Muscle of arm (tissue), 12 donors: Measurements from ENCODE around the gene NSG1. TPM values are rescaled to one million over a fixed set of nuclear protein-coding genes. Genes with fewer than 3 reads are reported as not detected.

ENCODE experiments used
- DNase-seq: peaks from one replicate; pipeline ENCODE4 v3.0.0-alpha.2; 2013
- polyA plus RNA-seq, 12 donors: library from polyadenylated mRNA; unstranded; fragments of 120-200 nt; gene quantifications; one replicate each; pipeline ENCODE4 v1.2.1, GENCODE V29; 2013; ENCODE audit not compliant: insufficient read length in 12 of 12

Gene NSG1
- polyA plus RNA-seq, 12 donors, result 1.3 to 40.3 (median 3.5) TPM; not detected in 1

DNA sequence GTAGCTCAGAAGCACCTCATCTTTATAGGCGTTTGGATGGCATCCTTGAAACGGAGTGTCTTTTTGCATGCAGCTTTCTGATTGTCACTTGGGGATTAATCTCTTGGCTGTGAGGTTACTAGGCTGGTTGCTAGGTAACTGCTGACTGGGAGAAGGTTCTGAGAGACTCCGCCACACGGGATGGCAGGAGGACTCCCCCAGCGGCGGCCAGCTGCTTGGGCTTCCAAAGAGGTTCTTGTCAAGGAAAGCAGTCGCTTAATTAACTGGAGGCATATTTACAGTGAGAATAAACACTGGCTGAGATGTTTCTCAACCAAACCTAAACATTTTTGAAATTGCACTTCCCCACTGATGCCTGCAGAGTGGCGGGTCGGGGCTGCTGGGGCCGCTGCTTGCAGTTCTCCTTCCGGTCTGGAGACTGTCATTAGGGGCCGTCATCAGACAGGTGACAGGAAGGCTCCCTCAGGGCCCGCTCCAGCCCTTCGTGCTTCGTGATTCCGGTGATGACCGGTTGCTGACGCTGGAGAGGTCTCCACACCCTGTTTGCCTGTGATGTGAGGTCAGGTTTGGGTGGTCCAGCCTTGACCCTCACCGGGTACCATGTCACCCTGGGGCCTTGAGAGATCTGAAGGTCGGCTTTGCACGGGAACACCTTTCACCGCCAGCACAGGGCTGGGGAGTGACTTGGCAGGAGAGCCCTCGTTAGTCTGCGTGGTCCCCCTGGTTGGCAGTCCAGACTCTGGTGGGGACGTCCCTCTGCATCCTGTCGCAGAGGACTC lies 9.1 kb downstream of the NSG1 start:
- no peak for DNase-seq

DNA sequence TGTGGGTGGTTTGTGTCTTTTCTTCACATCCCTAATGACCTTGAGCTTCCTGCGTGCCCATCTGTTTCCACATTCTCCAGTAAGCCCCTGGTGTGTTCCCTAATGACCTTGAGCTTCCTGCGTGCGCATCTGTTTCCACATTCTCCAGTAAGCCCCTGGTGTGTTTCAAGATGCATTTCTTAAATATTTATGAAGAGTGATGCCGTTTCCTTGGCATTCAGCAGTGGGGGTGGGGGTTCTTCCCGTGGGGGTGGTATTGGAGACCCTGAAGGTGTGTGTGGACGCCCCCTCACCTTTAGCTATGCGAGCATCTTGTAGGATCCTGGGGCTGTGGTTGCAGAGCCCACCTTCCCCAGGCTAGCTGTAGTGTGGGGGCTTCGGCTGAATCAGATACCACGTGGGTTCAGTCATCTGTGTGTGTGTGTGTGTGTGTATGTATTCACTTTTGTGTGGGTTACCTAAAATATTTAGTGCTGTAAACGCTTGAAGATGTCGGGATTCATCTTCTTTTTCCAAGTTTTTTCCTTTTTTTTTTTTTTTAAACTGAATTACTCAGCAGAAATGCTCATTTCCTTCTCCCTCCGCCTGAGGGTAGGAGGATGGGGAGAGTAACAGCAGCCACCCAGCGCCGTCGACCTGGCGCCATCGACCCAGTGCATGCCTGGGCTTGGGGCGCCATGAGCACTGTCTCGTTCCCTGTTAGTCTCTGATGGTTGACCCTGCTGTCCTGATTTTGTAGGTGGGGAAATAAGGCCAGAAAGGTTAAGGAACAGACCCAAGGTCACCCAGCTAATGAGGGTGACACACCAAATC lies 9.9 kb downstream of the NSG1 start:
- DNase-seq, result no peak

DNA sequence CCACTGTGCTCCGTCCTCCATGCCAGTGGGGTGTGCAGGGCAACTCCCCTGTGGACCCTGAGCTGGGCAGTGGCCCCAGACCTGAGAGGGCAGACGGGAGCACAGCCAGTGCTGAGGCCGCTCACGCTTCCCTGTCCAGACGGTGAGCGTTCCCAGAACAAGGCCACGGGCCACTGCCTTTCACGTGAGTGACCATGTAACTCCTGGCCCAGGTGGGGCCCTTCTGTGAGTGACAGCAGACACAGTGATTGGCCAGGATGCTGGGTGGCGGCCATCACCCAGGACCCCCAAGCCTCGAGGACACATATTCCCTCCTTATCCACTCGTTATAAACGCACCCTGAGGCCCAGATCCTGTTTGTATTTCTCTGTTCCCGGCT lies 10.5 kb downstream of the NSG1 start:
- DNase-seq, result no peak

DNA sequence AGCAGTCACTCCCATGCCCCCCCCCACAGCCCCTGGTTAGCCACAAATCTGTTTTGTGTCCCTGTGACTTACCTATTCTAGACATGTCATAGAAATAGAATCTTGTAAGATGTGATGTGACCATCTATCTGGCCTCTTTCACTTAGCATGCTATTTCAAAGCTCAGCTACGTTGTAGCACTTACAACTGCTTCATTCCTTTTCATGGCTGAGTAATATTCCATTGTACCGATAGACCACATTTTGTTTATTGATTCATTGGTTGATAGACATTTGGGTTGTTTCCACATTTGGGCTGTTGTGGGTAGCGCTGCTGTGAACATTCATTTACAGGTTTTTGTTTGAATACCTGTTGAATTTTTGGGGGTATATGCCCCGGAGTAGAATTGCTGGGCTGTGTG lies 11.5 kb downstream of the NSG1 start:
- DNase-seq, result no peak

DNA sequence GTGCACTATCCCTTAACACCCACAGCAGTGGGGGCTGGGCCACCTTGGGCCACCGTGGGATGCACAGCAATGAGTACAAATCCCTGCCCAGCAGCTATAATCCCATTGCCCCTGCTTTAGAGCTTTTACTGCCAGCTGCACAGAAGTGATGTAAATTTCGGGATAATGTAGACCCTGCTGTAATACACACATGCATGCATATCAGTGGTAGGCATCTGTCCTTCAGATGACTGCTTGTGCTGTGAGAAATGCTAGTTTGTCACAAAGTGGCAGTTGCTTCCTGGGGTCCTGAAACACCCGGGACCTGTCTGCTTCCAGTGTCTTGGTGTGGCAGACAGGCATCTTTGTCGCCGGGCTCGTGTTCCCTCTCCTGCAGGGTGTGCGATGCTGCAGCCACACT lies 14.1 kb downstream of the NSG1 start:
- DNase-seq, result no peak

DNA sequence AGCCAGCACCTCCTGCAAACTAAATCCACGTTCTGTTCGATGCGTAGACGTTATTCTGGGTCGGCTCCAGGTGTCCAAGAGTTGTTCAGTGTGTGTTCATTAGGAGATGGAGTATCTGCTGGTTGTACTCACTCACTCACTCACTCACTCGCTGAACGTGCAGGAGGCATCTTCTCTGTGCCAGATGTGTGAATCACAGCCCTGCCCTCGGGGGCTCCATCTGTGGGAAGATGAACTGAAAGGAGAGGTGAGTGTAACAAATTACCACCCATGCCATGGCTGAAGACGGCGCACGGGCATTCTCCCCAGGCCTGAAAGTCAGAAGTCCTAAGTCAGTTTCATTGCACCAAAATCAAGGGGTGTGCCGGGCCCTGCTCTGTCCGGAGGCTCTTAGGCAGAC lies 16.1 kb downstream of the NSG1 start:
- DNase-seq, result no peak

DNA sequence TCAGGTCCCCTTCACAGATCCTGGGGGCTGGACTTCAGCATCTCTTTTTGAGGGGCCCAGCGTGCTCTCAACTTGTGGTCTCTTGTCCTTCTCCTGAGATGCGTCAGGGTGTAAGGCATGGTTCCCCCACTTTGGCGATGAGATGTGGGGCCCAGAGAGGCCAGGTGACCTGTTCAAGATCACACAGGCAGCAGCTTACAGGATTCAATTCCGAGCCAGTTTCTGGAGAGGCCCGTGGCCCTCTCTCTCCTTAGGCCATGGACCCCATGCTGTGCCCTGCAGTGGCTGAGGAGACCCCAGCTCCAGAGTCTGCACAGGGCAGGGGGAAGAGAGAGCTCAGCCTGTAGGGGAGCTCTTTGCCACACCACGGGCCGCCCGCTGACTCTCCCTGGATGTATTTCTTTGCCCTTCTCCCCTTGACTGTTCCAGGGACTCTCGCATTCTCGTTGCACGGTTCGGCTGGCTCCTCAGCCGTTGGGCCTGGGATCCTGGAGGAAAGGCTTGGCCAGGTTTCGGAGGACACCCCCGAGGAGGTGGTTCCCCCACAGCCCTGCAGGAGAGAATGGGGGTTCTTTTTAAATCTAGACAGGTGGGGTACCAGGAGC lies 18.6 kb downstream of the NSG1 start:
- DNase-seq, result no peak

DNA sequence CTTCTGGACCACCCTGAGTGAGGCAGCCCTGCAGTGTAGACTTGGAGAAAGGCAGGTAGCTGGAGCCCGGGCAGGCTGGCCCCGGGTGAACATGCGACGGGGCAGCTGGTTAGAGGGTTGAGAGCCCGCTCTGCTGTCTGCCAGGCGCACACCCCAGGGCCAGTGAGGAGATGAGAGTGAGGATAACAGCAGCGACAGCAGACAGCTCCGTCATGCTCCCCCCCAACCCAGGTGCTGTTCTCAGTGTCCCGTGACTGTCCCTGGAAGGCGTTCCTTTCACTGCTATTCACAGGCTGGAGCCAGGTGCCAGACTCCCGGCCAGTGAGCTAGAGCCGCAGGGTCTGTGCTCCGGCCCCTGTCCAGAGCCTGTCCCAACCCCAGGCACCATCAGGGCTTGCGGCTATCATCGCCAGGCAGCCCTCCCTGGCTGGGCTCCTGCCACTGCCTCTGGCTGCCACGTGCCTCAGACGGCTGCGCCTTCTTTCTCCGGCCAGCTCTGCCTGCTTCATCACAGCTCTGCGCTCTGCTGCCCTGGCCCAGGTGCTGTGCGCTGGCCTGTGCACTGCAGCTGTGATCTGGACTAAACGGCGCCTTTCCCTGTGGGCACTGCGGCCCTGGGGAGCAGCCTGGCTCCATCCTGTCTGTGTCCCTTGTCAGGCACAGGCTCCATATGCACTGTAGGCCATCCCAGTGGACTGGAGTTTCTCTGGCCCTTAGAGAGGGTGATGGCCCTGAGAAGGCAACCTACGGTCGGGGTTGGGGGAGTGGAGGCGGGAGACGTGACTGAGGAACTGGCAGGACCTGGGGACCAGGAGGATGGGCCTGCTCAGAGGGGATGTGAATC lies 19.8 kb downstream of the NSG1 start:
- DNase-seq, result no peak

DNA sequence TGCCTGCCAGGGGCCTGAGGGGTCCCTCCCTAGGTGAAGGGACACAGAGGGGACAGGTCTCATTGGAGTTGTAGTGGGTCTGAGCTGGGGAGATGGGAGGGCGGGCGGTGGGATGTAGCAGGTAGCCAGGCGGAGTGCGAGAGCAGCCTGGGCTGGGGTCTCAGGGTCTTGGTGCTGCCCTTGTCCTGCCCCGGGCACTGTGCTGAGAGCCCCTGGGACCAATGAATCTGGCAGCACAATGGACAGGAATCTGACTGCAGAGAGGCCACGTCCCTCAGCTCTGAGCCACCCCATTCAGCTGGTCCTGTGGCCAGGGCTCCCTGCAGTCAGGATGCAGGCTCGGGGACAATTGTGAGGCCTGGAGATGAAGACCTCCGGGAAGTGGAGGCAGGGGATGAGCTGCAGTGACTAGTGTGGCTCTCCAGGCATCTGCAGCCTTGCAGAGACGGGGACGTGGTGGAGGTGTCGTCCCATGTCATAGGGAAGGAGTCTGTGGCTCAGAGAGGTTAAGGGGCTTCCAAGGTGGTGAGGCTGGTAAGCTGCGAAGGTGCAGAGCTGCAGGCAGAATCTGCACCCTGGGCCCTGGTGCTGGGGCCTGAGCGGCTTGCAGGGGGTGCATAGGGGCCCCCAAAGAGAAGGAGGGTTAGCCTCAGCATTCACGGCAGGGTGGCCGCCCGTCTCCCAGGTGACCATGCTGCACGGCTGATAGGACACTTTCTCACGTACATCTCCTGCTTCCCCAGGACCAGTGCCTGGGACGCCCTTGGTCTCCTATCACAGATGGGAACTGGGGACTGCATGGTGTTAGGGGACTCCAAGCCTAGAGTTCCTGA lies 20.6 kb downstream of the NSG1 start:
- DNase-seq, result no peak

DNA sequence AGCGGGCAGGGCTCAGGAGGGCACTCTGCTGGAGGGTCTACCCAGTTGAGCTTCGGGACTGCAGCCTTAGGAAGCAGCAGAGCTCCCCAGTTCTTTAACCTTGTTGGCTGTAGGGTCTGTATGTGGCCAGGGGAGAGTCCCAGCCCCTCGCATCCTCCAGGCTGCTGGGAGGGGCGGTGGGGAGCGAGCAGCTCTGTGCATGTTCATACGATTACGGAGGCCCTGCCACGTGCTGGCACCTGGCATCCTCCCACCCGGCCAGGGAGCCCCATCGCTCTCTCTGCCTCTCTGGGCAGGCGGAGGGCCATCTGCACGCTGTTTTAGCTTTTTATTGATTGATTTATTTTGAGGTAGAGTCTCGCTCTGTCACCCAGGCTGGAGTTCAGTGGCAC lies 21.2 kb downstream of the NSG1 start:
- no peak for DNase-seq

DNA sequence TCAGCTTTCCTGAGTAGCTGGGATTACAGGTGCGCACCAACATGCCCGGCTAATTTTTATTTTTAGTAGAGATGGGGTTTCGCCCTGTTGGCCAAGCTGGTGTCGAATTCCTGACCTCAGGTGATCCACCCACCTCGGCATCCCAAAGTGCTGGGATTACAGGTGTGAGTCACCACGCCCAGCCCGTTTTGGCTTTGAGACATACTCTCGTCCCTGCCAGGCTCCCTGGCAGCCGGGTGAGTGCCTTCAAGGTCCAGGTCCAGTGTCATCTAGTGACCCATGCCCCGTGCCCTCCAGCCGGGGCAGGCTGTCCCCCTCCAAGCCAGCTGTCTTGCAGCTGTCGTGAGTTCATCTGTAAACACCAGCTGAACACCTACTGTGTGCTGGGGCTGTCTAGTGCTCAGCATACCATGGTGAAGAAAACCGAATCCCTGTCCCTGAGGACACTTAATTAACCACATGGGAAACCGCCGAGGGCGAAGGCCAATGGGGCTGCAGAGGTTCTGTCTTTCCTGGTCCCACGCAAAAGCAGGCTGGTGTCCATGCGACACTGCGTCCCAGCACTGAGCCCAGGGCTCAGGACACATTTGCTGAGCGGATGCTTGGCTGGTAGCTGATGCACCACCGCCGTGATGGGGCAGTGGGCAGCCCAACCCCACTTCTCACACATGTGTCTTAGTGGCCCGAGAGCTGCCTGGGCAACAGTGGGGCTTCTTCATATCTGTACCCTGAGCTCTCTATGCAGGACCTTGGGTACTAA lies 21.9 kb downstream of the NSG1 start:
- DNase-seq, result no peak

DNA sequence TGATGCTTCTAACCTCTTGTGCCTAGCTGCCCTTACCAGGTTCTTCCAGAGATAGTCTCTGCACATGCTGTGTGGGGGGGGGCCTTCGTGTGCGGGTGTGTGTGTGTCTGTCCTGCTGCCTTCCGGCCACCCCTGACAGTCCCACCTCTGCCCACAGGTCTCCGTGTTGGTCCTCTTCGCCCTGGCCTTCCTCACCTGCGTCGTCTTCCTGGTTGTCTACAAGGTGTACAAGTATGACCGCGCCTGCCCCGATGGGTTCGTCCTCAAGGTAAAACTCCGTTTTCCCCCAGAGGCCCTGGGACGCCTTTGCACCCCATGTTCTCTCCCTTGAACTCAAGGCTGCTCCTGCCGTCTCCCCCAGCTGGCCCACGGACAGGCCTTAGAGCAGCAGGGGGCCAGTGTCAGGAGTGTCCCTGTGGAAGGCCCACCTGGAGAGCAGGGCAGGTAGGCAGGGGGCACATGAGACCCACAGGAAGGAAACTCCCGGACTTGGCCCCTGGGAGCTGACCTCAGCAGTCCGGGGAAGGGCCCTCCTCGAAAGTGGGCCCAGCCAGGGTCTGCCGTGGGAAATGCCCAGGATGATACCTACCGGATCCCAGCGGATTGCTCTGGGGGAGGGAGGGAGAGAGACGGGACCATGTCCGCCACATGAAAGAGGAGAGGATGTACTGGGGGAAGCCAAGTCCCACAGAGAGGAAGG lies 22.7 kb downstream of the NSG1 start:
- no peak for DNase-seq

DNA sequence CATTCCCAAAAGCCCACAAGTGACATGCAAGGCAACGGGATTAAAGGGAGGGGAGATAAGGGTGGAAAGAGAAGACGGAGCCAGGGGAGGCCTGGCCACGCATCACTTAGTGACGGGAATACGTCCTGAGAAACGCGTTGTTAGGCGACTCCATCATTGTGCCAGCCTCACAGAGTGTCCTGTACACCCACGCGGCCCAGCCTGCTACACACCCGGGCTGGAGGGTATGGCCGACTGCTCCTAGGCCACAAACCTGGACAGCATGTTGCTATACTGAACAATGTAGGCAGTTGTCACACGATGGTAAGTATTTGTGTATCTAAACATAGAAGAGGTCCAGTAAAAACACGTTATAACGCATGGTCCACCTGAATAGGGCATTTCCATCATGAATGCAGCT lies 23.4 kb downstream of the NSG1 start:
- DNase-seq, result no peak

DNA sequence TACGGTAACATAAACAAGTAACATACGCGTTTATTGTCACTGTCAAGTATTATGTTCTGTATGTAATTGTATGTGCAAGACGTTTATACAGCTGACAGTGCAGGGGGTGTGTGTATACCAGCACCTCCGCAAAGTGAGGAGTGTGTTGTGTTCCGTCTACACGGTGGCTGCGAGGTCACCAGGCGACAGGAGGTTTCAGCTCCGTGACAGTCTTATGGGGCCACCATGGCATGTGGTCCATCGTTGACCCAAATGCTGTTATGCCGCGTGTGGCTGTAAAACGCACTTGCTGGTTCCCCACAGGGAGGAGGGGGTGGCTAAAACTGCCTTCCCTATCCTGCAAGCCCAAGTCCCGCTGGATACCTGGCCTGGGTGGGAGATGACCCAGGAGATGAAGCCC lies 25.0 kb downstream of the NSG1 start:
- no peak for DNase-seq

DNA sequence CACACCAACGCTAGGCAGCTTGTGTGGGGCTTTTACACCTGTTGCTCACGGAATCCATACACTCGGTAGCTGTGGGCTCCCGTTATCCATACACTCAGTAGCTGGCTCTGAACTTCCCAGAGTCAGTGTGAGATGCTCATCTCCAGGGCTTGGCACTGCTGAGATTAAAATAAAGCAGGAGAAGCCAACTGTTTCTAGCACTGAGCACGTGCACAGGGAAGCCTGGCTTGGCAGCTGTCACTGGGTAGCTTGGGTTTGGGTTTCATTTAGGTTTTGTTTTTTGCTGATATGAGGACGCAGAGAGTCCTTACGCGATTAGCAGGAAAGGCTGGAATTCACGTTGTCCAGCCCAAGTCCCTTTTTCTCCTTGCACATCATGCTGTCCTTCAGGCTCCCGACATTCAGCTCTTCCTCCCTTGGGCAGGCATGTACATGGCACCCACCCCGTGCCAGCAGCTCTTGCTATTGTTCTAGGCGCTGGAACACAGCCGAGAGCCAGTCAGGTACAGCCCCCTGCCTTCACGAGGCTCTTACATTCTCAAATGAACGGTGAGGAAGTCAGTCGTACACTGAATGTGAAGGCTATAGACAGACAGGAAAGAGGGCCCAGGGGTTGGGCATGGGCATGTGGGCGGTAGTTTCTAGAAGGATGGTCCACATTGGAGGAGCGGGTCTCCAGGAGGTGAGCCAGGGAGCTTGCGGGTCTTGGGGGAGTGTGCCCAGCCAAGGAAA lies 25.9 kb downstream of the NSG1 start:
- DNase-seq, result no peak

DNA sequence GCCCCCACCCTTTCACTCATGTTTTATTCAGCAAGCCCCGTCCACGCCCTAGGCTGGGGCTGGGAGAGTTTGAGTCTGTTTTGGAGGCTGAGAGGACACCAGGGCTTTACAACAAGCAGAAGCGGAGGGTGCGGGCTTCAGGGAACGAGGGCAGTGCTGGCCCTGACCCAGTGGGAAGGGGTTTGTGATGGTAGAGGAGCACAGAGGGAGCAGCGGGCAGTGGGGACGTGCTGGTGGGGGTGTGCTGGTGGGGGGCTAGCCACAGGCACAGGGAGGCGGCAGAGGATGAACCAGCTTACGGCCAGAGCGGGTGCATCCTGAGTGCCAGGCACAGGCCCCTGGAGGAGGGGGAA lies 26.4 kb downstream of the NSG1 start:
- no peak for DNase-seq

DNA sequence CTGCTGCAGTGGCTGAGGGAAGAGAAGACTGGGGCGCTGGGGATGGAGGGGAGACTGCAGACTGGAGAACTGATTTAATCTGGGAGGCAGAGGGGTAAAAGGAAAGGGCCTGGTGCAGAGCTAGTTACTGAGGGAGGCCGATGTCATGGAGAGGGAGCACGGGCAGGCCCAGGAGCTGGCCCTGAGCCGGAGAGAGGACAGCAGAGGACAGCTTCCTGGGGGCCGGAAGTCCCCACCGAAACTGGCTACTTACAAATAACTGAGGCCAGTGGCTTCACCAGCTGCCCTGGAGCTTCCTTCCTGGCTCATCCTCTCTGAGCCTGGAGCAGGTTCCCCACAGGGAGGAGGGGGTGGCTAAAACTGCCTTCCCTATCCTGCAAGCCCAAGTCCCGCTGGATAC lies 26.9 kb downstream of the NSG1 start:
- no peak for DNase-seq

DNA sequence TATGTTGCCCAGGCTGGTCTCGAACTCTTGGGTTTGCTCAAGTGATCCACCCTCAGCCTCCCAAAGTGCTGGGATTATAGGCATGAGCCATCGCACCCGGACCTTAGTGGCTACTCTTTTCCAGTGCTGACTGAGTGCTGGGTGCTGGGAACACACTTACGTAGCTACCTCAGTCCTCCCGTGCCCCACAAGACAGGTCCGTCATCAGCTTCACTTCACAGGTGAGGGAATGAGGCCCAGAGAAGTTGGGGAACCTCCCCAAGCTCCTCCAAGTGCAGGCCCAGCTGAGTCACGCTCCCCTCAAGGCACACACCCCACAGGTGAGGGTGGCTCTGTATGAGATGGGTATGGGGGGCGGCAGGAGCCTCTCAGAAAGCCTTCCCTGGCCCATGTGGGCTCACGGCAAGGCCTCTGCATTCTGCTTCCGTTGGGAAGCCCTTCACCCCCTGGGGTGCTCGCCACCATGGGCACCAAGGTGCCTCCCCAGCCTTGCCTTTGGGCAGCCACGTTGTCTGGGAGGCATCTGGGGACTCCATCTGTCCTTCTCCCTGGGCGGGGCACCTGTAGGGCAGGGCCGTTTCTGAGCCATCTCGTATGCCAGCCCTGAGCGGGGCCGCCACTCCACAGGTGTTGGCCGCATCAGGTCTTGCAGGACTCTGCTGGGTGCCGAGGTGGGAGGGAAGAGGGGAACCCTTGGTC lies 28.4 kb downstream of the NSG1 start:
- DNase-seq, result no peak
